Left colon (tissue), 2 donors: ENCODE data around the gene DNAAF8. TPM values are rescaled to one million over a fixed set of nuclear protein-coding genes. Genes with fewer than 3 reads are reported as not detected.
A peak's percentile ranks its signal among the peaks of the same experiment; 100 is the strongest.

Source experiments
- ATAC-seq: fragments of 200-7000 bp; cut with Tn5 transposase; one replicate; pipeline ENCODE4 v1.9.1; 2020; ENCODE audit warnings: mild to moderate bottlenecking, moderate library complexity
- DNase-seq, 2 donors: peaks; one replicate each; pipeline ENCODE4 v3.0.0-alpha.2; 2020
- intact Hi-C, 2 donors: fragments of 100-400 bp; cut with DNase I in 1 of 2; cut with micrococcal nuclease in 1 of 2; formaldehyde crosslinking; loops; one replicate each; pipeline versions ENCODE4 v1.11.2 to v1.14.0; 2022; cut with DNase I, micrococcal nuclease
- total RNA-seq, 2 donors: library from RNA; stranded (reverse); fragmentation: NEBNext Ultra II Directional; extraction: Animal tissue kit (Norgen Biotek cat#: 25700); gene quantifications; one replicate each; pipeline ENCODE4 v1.2.1, GENCODE V29; 2021
- donor health status: DM: no; HTN: no; CAD: no.
- donor health status: DM: yes; HTN: yes; CAD: no.

DNAAF8 gene
- total RNA-seq, 2 donors from 2014 or later: 0.49 to 0.67 TPM

- ATAC-seq (no peak), DNase-seq (no peak)
- intact Hi-C loops: no loop called here
These were observed 11.9 kb downstream of the DNAAF8 start for GRCh38 chr16:4746215-4746614.

- ATAC-seq (no peak), DNase-seq (no peak)
- intact Hi-C loops: no loop called here
These were observed 12.7 kb downstream of the DNAAF8 start for GRCh38 chr16:4746991-4747574.

DNA sequence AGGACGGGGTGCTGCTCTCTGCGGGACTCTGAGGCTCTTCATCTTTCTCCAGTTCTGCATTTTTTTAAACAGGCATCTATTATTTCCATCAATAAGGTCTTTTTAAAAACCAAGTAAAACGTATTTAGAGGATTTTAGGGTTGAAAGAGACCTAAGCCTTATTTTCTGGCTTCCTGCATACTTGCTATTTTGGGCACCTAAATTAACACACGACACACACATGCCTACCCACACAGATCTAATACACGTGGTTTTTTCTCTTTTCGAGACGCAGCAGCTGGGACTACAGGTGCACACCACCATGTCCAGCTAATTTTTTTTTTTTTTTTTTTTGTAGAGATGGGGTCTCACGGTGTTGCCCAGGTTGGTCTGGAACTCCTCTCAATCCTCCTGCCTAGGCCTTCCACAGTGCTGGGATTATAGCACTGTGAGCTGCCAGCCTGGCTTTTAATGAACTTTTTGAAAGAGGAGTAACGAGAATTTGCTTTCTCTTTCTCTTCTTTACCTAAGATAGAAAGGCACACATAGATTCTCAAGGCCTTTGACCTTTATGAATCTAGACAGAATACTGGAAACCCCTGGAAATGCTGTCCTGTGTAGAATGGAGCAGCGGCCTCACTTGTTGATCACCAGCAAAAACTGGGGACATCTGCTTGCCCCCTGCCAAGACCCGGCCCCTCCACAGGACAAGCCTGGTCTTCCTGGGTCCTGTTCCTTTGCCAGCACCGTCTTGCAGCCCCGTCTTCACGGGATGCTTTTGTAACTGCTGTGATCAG lies 13.8 kb downstream of the DNAAF8 start:
- intact Hi-C loops: no loop called here
- ATAC-seq (no peak), DNase-seq (no peak)

DNA sequence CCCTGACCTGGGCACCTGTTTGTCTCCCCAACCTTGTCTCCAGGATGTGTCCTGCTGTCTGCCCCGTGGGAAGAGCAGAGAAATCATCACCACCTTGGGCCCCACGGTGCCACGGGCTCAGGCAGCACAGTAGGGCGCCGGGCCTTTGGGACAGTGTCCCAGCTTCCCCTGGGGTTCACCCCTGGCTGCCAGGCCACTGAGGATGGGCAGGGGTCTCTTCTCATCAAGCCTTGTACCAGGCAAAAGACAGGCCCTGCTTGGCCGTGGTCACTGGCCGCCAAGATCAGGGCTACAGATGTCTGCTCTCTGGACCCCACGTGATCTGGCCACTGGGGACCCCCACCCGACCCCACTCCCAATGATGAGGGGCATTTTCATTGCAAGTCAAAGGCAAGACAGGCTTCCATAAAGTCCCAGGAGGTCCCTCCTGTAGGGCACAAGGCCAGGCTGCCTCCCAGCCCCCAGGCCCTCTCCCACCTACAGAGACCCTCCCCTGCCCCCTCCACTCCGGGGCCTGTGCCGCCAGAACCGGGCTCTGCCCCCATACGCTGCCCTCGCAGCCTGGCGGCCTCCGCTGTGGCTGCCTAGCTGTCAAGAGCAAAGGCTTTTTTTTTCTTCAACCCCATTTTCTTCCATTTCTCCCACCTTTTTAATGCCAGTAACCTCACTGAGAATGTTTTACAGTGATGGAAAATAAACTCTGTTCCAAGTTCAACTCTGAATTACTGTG lies 14.5 kb downstream of the DNAAF8 start:
- DNase-seq (no peak), ATAC-seq (no peak)
- intact Hi-C loops: no loop called here

GRCh38 chr16:4749700-4750257 lies 15.4 kb downstream of the DNAAF8 start:
- intact Hi-C loops: no loop called here
- DNase-seq: no peak
- no peak for ATAC-seq

DNA sequence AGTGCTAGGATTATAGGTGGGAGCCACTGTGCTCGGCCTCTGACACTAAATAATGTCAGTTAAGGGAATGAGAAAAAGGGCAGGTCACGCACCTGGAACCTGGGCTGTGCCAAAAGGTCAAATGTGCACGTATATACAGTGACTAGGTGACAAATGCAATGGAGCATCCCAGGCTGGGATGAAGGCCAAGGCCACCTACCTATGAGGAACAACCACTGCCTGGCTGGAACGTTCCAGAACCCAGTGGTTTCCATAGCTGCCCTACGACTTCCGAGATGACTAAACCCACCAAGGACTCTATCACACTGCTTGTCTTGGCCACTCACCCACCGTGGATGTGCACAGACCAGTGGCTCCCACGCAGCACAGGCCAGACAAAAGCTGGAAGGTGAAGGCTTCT lies 16.6 kb downstream of the DNAAF8 start:
- no peak for DNase-seq
- no peak for ATAC-seq
- intact Hi-C loops: no loop called here

GRCh38 chr16:4752351-4753100 lies 18.2 kb downstream of the DNAAF8 start:
- DNase-seq: no peak
- no peak for ATAC-seq
- intact Hi-C loops: no loop called here

DNA sequence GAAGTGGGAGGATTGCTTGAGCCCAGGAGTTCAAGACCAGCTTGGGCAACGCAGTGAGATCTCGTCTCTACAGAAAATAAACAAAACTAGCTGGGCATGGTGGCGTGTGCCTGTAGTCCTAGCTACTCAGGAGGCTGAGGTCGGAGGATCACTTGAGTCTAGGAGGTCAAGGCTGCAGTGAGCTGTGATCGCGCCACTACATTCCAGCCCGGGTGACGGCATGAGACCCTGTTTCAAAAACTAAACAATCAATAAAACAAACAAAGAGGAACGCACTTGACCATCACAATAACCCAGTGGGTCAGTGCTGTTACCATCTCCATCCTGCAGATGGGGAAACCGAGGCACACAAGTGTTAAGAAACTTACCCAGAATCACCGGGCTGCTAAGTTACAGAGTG lies 18.9 kb downstream of the DNAAF8 start:
- no peak for ATAC-seq
- intact Hi-C loops: no loop called here

GRCh38 chr16:4754865-4755264 lies 20.5 kb downstream of the DNAAF8 start:
- no peak for ATAC-seq
- DNase-seq: no peak
- intact Hi-C loops: no loop called here

More for the DNA sequence above, 18.9 kb downstream of the DNAAF8 start:
- DNase-seq: no peak

DNA sequence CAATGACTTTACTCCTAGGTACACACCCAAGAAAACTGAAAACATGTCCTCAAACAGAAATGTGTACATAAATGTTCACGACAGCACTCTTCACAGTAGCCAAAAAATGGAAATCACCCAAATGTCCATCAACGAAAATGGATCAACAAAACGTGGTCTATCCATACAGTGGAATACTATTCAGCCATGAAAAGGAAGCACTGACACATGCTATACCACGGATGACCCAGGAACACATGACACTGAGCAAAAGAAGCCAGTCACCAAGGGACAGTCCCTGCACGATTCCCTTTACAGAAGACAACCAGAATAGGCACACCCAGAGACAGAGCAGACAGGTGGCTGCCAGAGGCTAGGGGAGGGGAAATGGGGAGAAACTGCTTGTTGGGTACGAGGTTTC lies 21.4 kb downstream of the DNAAF8 start:
- intact Hi-C loops: no loop called here
- ATAC-seq (no peak), DNase-seq (no peak)

DNA sequence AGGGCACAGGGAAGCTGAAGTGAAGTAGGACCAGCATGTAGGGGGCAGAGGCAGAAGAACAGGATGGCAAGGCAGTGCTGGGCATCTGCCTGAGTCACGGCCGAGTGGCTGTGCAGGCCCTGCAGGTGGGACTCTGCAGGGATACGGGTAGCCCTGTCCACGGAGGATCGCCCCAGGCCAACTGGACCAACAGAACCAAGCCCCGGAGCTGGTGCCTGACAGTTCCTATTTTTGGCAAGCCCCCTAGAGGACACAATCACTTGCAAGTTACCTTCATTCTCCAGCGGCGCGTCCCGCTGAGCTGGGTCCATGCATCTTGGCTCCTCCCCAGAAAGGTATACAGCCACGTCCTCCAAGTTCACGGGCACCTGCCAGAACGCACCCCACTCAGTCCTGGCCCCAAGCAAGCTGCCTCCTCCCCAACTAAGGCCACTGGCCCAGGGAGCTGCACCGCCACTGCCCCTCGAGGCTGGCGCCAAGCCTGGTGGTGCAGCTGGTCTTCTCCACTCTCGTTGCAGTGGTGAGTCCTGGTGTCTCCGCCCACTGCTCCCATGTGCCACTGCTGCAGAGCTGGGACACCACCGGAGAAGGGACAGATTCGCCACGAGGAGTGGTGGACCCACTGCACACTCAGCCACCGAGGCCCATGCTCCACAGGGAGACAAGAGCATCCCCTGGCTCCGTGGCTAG lies 26.0 kb downstream of the DNAAF8 start:
- no peak for DNase-seq
- no peak for ATAC-seq
- intact Hi-C loops: no loop called here

GRCh38 chr16:4762205-4762604 lies 27.9 kb downstream of the DNAAF8 start:
- intact Hi-C loops: no loop called here
- DNase-seq (no peak), ATAC-seq (no peak)

- ATAC-seq: no peak
- DNase-seq: no peak
- intact Hi-C loops: no loop called here
These were observed 29.5 kb downstream of the DNAAF8 start for GRCh38 chr16:4763791-4764190.

GRCh38 chr16:4765511-4766474 lies 31.5 kb downstream of the DNAAF8 start:
- ATAC-seq: no peak
- intact Hi-C loops: no loop called here
- no peak for DNase-seq

DNA sequence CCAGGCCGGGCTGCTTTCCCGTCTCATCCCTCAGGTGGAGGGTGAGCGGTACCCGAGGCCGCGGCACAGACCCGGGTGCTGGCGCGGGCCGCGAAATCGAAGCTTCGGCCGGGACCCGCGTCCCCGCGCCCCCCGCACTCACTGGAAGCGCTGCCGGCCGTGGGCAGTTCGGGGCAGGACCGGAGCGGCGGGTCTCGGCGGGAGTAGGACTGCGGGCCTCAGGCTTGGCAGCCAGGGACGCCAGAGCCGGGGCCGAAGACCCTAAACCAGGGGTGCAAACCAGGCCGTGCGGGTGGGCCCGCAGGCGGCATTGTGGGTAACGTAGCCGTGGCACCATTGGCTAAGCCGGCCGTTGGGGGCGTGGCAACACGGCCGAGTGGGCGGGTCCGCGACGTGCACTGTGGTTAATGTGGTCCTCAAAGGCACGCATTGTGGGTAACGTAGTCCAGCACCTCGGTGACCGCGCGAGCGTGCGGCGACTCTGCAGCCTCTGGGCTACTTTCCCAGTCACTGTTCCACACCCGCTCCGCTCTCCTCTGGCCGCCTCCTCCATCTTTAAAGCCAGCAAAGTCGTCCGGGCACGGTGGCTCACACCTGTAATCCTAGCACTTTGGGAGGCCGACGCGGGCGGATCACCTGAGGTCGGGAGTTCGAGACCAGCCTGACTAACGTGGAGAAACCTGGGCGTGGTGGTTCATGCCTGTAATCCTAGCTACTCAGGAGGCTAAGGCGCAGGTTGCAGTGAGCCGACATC lies 32.7 kb downstream of the DNAAF8 start, which contains the start of gene ZNF500:
ZNF500 (minus strand) TSS at position 288 of the 754 bp plus-strand sequence. CDS start 1,184 bp downstream, outside the sequence.
- peak; percentile 88 for ATAC-seq
- intact Hi-C loops: no loop called here
- DNase-seq: peak; percentile 98 to 99

- ATAC-seq (peak; percentile 16), DNase-seq (peak in 1 of 2 donors; percentile 54)
- intact Hi-C loops: no loop called here
These were observed 33.7 kb downstream of the DNAAF8 start for GRCh38 chr16:4767872-4768548.
